GDM1 (cell line): ENCODE measurements around the gene TAS2R41.
"Not testable (repeated sequence)": the region's sequence is repeated elsewhere in the genome, so short reads cannot be mapped to it uniquely, and the experiment has no call there.

Experiments
- DNase-seq: peaks from one replicate; lab custom pipeline; 2025; lab: John Stamatoyannopoulos, UW

TAS2R41 gene

GRCh38 chr7:143456992-143457793, 20.5 kb upstream of the TAS2R41 start:
- DNase-seq: no peak

- DNase-seq: no peak
Observed at GRCh38 chr7:143458263-143458662, 19.4 kb upstream of the TAS2R41 start.

DNA sequence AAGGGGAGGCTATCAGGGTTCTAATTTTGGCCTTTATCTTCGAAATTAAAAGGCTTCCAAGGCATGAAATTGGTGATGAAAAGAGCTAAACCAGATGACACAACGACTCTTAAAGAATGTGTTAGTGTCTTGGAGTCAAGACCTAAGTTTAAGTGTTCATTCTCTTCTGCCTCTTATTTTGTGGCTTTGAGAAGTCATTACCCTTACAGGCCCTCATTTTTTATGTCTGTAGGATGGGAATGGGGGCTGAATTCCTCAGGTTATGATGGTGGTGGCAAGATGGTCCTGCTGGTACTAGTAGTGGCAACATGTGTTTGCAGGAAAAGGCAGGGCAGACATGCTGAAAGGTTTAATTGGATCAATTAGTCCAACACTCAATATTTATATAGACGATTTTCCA, 19.0 kb upstream of the TAS2R41 start:
- no peak for DNase-seq

GRCh38 chr7:143459359-143459758, 18.3 kb upstream of the TAS2R41 start:
- no peak for DNase-seq

GRCh38 chr7:143460271-143460979, 17.2 kb upstream of the TAS2R41 start:
- DNase-seq: no peak

GRCh38 chr7:143462045-143462444, 15.6 kb upstream of the TAS2R41 start:
- DNase-seq: no peak

DNA sequence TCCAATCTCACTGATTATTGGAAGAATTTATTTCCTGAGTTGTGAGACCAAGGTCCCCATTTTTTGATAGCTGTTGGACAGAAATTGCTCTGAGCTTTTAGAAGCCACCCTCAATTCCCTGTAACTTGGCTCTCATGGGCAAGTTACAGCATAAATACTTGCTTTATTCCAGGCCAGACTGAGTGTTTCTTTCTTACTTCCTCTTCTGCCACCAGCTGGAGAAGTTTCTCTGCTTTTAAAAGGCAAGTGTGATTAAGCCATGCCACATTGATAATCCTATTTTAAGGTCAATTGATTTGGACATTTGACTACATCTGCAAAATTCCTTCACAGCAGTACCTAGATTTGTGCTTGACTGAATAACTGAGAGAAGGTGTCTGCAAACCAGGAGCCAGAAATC, 14.1 kb upstream of the TAS2R41 start:
- no peak for DNase-seq

GRCh38 chr7:143463957-143464356, 13.7 kb upstream of the TAS2R41 start:
- DNase-seq: no peak

DNA sequence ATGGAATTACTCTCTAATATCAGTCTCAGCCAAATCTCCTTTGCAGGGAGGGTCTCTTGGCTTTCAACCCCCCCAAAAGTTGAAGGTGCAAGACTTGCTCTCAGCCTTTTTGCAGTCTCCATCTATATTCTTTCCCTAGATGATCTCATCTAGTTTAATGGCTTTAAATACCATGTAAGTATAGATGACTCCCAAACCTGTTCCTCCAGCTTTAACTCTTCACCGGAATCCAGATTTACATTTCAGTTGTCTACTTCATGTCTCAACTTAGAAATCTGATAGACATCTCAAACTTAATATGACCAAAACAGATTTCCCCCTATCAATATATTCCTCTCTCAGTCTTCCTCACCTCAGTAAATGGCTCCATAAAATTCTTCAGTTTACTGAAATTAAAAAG, 9.9 kb upstream of the TAS2R41 start:
- DNase-seq: no peak

DNA sequence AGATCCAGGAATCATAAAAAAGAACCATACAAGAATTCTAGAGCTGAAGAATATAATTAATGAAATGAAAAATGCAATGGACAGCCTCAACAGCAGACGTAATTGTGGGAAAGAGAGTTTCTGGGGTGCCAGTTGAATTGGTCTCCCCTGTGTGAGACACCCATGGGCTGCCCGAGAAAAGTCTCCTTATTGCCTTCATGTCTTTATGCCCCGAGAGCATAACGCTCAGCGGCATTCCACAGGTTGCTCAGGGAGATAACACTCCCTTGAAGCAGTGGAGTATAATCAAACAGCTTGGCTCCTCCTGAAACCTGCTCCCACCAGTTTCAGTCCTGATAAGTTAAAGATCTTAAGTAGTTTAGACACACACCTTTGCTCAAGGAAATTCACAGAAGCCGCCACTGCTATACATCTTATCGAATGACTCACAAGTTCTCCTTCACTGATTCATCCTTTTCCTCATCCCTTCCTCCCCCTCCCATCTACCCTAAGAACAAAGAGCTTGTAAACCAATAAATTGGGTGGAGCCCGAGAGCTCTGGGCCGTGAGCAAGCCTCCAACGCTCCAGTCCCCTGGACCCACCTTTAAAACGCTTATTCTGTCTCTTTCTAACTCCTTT, 5.5 kb upstream of the TAS2R41 start:
- DNase-seq: not testable (repeated sequence)

DNA sequence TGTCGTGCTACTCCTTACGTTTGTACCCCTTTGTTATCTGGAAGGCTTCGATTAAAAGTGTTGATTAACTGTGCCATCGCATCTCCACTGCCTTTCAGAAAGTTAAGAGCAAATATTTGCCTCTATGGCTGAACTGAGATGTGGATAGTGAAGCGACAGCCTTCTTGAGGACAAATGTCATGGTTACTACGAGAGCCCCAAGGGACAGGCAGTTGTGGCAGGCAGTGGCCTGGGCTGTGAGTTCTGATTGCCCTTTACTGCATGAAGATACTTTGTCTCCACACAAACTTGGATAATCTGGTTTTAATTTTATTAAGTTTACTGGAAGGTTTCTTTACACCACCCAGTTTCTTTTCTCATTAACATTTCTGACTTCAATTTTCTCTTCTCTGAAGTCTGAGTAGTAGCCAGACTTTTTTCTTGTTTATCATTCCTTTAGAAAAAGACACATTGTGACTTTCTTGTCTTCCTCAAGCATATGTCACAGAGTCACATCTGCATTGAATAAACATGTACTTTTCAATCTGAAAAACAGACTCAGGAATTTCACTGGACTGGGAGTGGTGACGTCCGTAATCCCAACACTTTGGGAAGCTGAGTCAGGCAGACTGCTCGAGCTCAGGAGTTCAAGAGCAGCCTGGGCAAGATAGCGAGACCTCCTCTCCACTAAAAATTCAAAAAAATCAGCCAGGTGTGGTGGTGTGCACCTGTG, 1.5 kb downstream of the TAS2R41 start:
- DNase-seq: no peak

- no peak for DNase-seq
Observed at GRCh38 chr7:143480501-143480900, 2.8 kb downstream of the TAS2R41 start.

DNA sequence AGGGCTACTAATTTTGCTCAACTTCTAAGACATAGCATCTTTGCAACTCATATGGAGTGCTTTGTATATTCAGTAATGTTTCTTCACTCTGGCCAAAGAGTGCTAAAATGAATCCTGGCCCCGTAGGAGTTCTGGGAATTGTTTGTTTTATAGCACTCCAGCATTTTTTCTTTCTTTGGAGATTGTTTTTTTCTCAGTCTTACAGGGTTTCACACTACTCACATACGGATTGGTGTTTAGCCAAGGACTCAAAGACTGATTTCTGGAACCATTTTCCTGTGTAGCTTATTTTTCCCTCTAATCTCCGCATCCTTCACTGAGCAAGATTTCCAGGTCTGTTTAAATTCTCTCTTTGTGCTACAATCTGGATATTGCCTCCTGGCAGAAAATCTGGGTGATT, 6.4 kb downstream of the TAS2R41 start:
- no peak for DNase-seq

DNA sequence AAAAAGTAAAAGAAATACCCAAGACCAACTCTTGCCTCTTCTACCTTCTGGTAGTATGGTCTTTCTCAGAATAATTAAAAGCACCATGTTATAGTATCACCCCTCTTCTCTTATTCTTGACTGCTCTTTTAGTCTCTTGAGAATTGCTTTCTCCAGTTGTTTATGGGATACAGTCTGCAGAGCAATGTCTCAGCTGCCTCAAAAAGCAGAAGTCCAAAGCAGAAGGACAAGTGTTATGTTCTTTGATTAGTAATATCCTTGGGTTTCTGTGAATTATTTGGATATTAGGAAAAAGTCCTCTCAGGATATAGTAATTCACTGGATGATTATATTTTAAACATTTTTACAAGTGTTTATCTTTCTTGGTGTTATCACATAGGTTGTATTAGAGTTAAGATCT, 7.4 kb downstream of the TAS2R41 start:
- no peak for DNase-seq

DNA sequence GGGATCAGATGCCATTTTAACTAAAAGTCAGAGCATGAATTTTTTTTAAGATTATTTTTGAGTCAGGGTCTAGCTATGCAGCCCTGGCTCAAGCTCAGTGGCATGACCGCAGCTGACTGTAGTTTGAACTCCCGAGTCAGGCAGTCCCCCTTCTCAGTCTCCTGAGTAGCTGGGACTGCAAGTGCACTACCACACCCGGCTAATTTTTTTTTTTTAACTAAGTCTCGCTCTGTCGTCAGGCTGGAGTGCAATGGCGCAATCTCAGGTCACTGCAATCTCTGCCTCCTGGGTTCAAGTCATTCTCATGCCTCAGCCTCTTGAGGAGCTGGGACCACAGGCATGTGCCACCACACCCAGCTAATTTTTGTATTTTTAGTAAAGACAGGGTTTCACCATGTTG, 7.8 kb downstream of the TAS2R41 start:
- no peak for DNase-seq

- not testable (repeated sequence) for DNase-seq
Observed at GRCh38 chr7:143486266-143486665, 8.6 kb downstream of the TAS2R41 start.

DNA sequence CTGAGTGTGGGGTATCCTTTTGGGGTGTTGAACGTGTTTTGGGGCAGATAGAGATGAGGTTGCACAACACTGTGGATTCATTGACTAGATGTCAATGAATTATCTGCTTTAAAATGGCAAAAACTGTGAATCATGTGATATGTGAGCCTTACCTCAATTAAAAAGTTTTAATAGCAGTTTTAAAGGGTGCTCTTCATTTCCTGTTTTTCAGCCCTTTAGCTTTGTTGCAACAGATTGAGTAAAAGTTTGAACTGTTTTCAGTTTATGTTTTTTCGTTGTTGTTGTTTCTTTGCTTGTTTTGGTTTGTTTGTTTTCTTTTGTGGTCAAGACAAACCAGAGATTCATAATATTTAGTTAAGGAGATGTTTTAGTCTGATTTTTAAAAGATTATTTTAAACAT, 9.4 kb downstream of the TAS2R41 start:
- no peak for DNase-seq

- no peak for DNase-seq
Observed at GRCh38 chr7:143487566-143487965, 9.9 kb downstream of the TAS2R41 start.

DNA sequence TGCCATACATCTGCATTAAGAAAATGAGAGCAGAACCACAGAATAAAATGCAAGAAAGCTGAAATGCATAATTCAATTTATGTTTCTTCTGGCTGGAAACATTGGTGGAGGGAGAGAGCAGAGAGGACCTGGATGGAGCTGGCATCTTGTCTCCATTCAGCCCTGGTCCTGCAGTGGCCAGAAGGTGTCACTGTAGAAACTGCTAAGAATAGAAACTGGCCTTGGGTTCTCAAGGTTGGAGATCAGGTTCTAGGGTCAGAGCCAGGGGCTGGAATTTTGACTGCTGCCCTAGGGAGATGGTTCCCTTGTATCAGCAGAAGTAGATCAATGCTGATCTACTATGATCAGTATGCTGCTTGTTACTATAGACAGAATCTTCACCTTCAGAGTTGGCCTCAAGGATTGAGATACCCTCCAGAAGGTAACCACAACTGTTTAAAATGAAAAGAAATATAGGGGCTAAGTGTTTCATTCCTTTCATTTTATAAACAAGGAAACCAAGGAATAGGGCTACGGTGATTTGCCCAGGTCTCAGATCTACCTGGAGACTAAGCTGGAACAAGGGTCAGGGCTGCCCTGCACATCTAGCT, 13.1 kb downstream of the TAS2R41 start:
- DNase-seq: no peak

- no peak for DNase-seq
Observed at GRCh38 chr7:143492043-143492471, 14.4 kb downstream of the TAS2R41 start.

DNA sequence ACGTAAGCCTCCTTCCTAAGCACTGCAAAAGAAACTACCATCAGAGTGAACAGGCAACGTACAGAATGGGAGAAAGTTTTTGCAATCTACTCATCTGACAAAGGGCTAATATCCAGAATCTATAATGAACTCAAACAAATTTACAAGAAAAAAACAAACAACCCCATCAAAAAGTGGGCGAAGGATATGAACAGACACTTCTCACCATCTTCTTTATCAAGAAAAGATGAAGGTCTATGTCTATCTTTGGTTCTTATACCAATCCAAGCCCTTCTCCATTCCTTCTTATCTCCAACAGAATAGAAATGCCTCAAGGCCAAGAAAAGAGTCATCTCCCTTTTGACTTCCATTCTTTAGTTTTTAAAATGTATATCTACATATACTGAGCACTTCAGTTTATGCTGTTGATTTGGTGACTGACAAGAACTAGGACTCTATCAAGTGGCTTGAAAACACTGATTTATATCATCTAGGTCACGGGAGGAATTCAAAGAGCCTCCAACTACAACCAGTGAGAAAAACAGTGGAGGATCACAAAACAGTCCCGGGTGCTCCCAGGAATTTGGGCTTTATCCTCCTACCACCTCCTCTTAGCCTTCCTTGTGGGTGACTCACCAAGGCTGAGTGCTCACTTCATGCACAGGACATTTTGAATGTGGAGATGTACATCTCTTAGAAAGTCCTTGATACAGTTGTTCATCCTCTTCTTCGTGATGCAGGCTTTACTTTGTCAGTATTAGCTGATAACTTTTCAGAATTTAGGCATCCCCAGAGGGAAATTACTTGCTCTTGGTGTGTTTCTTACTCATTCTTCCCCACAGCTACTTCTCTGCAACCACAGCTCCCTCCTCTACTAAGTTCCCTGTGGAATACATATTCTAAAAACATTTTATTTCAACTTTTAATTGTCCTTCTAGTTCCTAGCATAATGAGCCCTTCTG, 15.4 kb downstream of the TAS2R41 start:
- DNase-seq: no peak
